Erythroblast (primary cell): ENCODE results near the gene PYGB.

Experiments
- GATA1 ChIP-seq: IDR thresholded peaks from 2 replicates; pipeline ENCODE4 v1.6.1; 2011; ENCODE audit warnings: low read depth, mild to moderate bottlenecking, control low read depth, low read length, moderate library complexity
- POLR2A ChIP-seq: IDR thresholded peaks from 2 replicates; pipeline ENCODE4 v1.6.1; 2011; ENCODE audit warnings: mild to moderate bottlenecking, low read length

DNA sequence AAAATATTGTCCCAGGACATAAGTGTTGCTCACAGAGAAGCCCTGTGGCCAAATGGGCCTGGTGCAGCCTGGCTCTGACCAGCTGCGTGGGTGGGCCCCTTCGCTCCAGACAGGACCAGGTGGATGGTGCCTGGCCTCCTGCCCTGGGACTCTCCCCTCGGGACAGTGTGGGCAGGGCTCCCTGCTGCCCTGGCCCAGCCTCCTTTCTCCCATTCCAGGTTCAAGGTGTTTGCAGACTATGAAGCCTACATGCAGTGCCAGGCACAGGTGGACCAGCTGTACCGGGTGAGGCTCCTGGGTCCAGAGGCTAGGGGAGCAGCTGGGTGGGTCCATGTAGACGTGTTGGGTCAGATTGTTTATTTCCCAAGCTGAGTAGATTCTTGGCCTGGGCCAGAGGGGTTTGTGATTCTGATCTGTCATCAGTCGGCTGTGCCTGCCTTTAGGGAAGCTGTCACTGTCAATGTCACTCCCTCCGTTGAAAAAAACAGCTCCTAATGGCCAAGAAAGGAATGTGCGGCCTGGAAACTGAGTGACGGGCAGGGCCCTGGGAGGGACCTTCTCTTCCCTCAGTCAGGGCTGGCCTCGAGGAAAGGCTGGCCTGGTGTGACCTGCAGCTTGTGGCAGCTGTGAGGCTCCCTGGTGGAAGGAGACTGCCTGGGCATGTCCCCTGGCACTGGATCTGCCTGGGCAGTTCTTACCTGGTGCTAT is 47.7 kb downstream of the PYGB start:
- no peak for TF ChIP-seq POLR2A
- TF ChIP-seq GATA1 = no peak
